Stimulated activated CD8-positive, alpha-beta memory T cell treated with anti-CD3 and anti-CD28 coated beads, Interleukin-4, amount 100 ng/mL, for 24 hours (primary cell): ENCODE data around the gene UBR3.

ENCODE experiments used
- DNase-seq: peaks from one replicate; pipeline ENCODE4 v3.0.0-alpha.2; 2020; ENCODE audit warnings: low read depth

The UBR3 gene

GRCh38 chr2:170047331-170048065, 220.2 kb downstream of the UBR3 start:
- no peak for DNase-seq

- DNase-seq: no peak
Measured at GRCh38 chr2:170052151-170052550, 224.9 kb downstream of the UBR3 start.

- DNase-seq: no peak
Measured at GRCh38 chr2:170054997-170055396, 227.7 kb downstream of the UBR3 start.

GRCh38 chr2:170056900-170057299, 229.6 kb downstream of the UBR3 start:
- no peak for DNase-seq

DNA sequence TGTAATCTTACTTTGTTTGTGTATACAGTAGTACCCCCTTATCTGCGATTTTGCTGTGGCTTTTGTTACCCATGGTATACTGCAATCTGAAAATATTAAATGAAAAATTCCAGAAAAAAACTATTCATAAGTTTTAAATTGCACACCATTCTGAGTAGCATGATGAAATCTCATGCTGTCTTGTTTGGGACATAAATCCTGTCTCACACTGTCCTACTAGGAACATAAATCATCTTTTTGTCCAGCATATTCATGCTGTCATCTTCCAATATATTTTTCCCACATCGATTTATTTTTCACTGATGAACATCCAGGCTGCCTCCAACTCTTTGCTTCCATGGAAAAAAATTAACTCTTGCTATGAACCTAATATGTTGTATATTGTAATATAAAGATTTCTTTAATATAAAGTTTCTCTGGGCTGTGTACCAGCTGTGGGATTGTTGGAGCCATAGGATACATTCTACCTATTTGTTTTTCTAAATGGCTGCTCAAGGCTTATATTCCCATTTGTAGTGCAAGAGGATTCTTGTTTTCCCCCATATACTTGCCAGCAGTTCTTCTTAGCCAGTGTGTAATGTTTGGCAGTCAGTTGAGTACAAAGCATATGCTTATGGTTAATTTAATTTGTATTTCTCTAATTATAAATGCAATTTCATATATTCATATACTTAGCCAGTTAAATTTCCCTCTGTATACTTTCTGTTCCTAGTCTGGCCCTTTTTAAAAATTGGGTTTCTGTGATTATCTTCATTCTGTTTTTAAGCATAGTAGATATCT, 236.4 kb downstream of the UBR3 start:
- DNase-seq: no peak

- no peak for DNase-seq
Measured at GRCh38 chr2:170070778-170071177, 243.5 kb downstream of the UBR3 start.

DNA sequence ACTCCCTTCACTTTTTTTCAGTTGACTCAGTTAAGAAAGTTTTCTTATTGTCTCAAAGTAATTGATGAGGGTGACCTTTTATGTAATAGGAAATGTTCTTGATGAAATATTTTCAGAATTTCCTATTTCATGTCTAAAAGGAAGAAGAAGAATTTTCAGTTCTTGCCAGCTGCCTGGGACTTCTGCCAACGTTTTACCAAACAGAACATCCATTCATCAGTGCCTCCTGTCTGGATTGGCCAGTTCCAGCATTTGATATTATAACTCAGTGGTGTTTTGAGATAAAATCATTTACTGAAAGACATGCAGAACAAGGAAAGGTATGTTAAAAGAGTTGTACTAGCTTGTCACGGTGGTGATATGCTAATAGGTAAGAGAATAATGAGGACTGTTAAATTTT, 246.0 kb downstream of the UBR3 start:
- DNase-seq: no peak

GRCh38 chr2:170076189-170076588, 248.9 kb downstream of the UBR3 start:
- DNase-seq: no peak

- no peak for DNase-seq
Measured at GRCh38 chr2:170077830-170078569, 250.7 kb downstream of the UBR3 start.

GRCh38 chr2:170084820-170085491, 257.7 kb downstream of the UBR3 start:
- no peak for DNase-seq

GRCh38 chr2:170086117-170086688, 258.9 kb downstream of the UBR3 start:
- no peak for DNase-seq

DNA sequence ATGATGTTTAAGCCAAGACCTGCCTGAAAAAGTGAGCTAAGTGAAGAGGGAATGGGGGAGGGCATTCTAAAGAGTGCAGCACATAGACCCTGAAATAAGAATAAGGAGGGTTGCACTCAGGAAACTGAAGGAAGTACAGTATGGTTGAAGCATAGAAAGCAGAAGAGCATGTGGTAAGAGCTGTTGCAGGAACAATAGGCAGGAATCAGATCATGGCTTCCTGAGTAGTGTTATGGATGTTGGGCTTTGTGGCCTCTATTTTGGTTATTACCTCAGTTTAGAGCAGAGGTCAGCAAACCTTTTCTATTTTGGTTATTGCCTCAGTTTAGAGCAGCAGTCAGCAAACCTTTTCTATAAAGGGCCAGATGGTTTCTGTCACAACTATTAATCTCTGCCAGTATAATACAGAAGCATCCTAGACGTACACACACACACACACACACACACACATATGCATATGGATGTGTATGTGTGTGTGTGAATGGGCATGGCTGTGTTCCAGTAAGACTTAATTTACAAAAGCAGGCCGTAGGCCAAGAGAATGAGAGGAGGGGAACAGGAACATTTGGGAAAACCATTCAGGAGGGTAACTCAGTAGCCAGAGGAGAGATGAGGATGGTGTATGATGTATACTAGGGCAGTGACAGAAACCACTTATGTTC, 259.6 kb downstream of the UBR3 start:
- DNase-seq: no peak

DNA sequence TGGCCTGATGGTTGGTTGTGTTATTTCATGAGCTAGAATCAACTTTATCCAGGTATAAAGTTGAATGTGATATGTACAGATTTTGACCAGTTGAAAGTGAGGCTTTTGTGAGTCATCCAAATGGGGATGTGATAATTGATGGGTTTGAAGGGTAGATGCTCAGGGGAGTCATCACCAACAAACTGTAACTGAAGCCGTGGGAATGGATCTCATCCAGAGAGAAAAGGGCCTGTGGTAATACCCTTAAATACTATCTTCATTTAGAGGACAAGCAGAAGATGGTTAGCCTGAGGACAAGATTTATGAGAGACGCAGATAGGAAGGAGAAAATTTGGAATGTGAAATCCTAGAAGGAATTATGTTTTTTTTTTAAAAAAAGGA, 260.1 kb downstream of the UBR3 start:
- no peak for DNase-seq

- no peak for DNase-seq
Measured at GRCh38 chr2:170088776-170089175, 261.5 kb downstream of the UBR3 start.

GRCh38 chr2:170090229-170090628, 263.0 kb downstream of the UBR3 start:
- DNase-seq: no peak

GRCh38 chr2:170091436-170091835, 264.2 kb downstream of the UBR3 start:
- DNase-seq: no peak

GRCh38 chr2:170092436-170093060, 265.3 kb downstream of the UBR3 start:
- DNase-seq: no peak

- no peak for DNase-seq
Measured at GRCh38 chr2:170095380-170095779, 268.1 kb downstream of the UBR3 start.

- no peak for DNase-seq
Measured at GRCh38 chr2:170098626-170099312, 271.5 kb downstream of the UBR3 start.

DNA sequence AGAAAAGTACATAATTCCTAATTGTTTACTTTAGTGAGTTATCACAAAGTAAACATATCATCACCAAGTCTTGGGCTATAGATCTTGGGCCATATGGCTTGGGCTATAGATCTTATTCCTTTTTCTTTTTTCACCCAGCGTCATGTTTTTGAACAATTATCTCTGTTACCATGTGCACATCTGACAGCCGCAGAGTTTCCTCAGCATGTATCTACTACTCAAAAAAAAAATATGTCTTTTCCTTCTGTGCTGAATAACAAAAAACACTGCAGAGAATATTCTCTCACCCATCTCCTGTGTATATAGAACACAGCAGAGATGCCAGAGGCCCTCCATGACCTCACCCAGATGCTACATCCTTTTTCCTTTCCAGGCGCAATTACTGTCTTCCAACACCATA, 274.5 kb downstream of the UBR3 start:
- no peak for DNase-seq
